ENCODE results near the gene CHP2.
A peak's percentile ranks its signal among the peaks of the same experiment; 100 is the strongest.
"Not testable (repeated sequence)": the region's sequence is repeated elsewhere in the genome, so short reads cannot be mapped to it uniquely, and the experiment has no call there.

CHP2 gene

DNA sequence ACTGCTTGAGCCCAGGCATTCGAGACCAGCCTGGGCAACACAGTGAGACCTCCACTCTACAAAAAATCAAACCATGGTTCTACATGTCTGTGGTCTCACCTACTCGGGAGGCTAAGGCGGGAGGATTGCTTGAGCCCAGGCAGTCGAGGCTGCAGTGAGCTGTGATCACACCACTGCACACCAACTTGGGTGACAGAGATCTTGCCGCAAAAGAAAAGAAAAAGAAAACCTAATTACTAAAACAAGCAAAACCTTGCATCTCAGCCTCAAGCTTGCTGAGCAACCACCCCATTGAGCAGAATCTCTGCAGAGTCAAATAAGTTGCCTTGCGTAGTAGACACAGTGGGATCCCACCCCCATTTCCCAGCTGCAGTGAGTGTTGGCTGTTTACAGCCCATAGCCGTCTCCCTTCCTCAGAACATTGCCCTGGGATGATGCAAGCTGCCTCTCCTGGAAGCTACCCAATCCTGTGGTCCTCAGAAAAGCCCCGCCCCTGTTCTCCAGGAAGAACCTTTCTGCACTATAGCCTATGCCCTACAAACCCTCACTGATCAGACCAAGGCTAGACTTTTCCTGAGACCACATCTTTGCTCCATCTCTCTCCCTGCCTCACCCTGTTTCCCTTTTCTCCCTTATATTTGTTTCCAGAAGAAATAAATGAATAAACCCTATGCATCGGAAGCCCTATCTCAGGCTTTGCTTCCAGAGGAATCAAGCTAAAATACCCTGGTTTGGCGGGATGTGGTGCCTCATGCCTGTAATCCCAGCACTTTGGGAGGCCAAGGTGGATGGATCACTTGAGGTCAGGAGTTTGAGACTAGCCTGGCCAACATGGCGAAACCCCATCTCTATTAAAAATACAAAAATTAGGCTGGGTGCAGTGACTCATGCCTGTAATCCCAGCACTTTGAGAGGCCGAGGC lies 25.1 kb upstream of the CHP2 start:
- Mint-ChIP-seq H3K4me3 (no peak overlapping the region), H3K36me3 (no peaks in the 10 kb centered on the region), H3K27me3 (peaks cover 11% of the 10 kb centered on the region), H3K27ac (no peak overlapping the region), H3K4me1 (peaks cover 8% of the 10 kb centered on the region), H3K9me3 (no peaks in the 10 kb centered on the region)
- no peak for ATAC-seq

DNA sequence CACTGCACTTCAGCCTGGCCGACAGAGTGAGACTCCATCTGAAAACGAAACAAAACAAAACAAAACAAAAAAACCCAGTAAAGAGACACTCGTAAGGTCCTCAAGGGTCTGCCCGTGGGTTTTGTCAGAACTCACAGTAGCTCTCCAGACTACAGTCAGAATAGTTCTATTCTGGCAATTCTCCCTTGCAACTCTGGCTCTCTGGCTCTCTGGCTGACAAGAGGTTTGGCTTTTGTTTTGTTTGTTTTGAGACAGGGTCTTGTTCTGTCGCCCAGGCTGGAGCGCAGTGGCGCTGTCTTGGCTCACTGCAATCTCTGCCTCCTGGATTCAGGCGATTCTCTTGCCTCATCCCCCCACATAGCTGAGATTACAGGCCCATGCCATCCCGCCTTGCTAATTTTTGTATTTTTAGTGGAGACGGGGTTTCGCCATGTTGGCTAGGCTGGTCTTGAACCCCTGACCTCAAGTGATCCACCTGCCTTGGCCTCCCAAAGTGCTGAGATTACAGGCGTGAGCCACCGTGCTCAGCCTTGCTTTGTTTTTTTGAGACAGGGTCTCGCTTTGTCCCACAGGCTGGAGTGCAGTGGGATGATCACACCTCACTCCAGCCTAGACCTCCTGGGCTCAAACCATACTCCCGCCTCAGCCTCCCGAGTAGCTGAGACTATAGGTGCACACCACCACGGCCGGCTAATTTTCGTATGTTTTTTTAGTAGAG lies 20.5 kb upstream of the CHP2 start:
- H3K4me1 Mint-ChIP-seq: peaks cover 7% of the 10 kb centered on the region

GRCh38 chr16:23737423-23738028 lies 17.3 kb upstream of the CHP2 start:
- H3K27me3 Mint-ChIP-seq: peaks cover 12% of the 10 kb centered on the region
- H3K4me1 Mint-ChIP-seq, ATAC-seq, H3K4me3 Mint-ChIP-seq, H3K27ac Mint-ChIP-seq, H3K9me3 Mint-ChIP-seq, H3K36me3 Mint-ChIP-seq: not testable (repeated sequence)

More for the DNA sequence above, 20.5 kb upstream of the CHP2 start:
- H3K36me3 Mint-ChIP-seq: no peaks in the 10 kb centered on the region
- peaks cover 11% of the 10 kb centered on the region for H3K27me3 Mint-ChIP-seq
- peak overlapping the region; percentile 77 for H3K27ac Mint-ChIP-seq
- no peak overlapping the region for H3K4me3 Mint-ChIP-seq
- H3K9me3 Mint-ChIP-seq: no peaks in the 10 kb centered on the region
- no peak for ATAC-seq

DNA sequence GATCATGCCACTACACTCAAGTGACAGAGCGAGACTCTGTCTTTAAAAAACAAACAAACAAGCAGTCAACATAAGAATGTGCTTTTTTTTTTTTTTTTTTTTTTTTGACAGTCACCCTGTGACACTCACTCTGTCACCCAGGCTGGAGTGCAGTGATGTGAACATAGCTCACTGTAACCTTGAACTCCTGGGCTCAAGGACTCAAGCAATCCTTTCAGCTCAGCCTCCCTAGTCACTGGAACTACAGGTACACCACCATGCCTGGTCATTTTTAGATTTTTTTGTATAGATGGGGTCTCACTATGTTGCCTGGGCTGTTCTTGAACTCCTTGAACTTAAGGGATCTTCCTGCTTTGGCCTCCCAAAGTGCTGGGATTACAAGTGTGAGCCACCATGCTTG lies 15.3 kb upstream of the CHP2 start:
- ATAC-seq: no peak
- Mint-ChIP-seq H3K4me3 (no peak overlapping the region), H3K9me3 (no peaks in the 10 kb centered on the region), H3K27ac (no peak overlapping the region), H3K27me3 (peaks cover 31% of the 10 kb centered on the region), H3K36me3 (no peaks in the 10 kb centered on the region), H3K4me1 (peaks cover 7% of the 10 kb centered on the region)

DNA sequence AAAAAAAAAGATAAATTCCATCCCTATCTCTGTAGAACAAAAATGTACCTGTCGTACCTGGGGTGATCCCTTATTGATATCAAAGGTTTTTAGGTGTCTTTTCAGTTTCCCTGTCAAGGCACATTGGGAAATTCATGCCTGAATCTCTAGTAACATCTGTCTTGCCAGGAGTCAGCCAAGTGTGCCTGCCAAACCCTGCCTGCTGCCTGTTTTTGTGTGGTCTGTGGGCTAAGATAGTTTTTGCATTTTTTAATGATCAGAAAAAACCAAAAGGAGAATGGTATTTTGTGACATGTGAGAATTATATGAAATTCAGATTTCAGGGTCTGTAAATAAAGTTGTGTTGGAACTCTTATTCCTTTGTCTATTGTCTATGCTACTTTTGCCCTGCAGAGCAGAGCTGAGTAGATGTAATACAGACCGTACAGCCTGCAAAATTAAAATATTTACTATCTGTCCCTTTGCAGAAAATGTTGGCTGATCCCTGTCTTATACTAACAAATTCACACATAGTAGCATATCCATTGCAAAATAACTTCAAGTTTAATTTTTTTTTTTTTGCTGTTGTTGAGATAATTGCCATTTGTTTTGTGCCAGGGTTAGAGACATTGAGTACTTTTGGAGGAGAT lies 13.0 kb upstream of the CHP2 start:
- peaks cover 4% of the 10 kb centered on the region for H3K9me3 Mint-ChIP-seq
- no peaks in the 10 kb centered on the region for H3K4me1 Mint-ChIP-seq
- H3K27me3 Mint-ChIP-seq: peaks cover 51% of the 10 kb centered on the region
- ATAC-seq: no peak
- H3K4me3 Mint-ChIP-seq: no peak overlapping the region
- no peaks in the 10 kb centered on the region for H3K36me3 Mint-ChIP-seq
- H3K27ac Mint-ChIP-seq: no peak overlapping the region

- Mint-ChIP-seq H3K9me3 (peaks cover 8% of the 10 kb centered on the region), H3K36me3 (no peaks in the 10 kb centered on the region), H3K27ac (no peak overlapping the region), H3K27me3 (peaks cover 58% of the 10 kb centered on the region), H3K4me1 (no peaks in the 10 kb centered on the region), H3K4me3 (no peak overlapping the region)
- no peak for ATAC-seq
These were observed 12.1 kb upstream of the CHP2 start for GRCh38 chr16:23742766-23743165.

- H3K27ac Mint-ChIP-seq: no peak overlapping the region
- ATAC-seq: no peak
- peaks cover 8% of the 10 kb centered on the region for H3K9me3 Mint-ChIP-seq
- H3K4me1 Mint-ChIP-seq: no peaks in the 10 kb centered on the region
- no peak overlapping the region for H3K4me3 Mint-ChIP-seq
- H3K36me3 Mint-ChIP-seq: no peaks in the 10 kb centered on the region
- peaks cover 58% of the 10 kb centered on the region for H3K27me3 Mint-ChIP-seq
These were observed 9.6 kb upstream of the CHP2 start for GRCh38 chr16:23745263-23745662.

GRCh38 chr16:23748630-23749029 lies 6.2 kb upstream of the CHP2 start:
- Mint-ChIP-seq H3K27ac (no peak overlapping the region), H3K4me3 (no peak overlapping the region), H3K36me3 (no peaks in the 10 kb centered on the region), H3K4me1 (no peaks in the 10 kb centered on the region), H3K27me3 (peaks cover 47% of the 10 kb centered on the region), H3K9me3 (peaks cover 8% of the 10 kb centered on the region)
- no peak for ATAC-seq

- peaks cover 44% of the 10 kb centered on the region for H3K27me3 Mint-ChIP-seq
These were observed 3.8 kb upstream of the CHP2 start for GRCh38 chr16:23751053-23751452.

DNA sequence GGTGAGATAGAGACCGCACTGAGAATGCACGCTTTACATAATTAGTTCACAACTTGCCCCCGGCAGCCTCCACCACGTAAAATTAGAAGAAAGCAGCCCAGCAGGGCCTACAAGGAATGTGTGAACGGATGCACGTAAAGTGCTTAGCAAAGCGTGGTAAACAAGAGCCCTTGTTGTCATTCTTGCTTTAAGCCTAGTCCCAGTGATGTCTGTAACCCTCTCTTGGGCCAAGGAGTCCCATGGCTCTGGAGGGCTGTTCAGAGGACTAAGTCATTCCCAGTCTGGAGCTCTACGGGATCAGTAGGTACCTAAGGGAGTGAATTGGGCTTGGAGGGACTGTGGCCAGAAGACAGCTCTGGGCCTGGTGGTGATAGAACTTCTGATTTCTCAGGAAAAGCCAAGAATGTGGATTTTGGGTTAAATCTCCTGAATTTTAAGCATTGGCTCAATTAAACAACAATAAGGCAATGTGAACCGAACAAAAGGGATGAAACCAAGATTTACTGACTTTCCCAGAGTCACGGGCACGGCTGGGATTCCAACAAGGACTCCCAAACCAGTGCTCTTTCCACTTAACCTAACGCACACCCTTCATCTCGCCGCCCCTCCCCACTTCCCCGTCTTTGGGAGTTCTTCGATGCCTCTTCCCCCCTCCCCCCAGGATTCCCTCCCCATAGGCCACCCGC lies 775 bp upstream of the CHP2 start:
- peaks cover 55% of the 10 kb centered on the region for H3K27me3 Mint-ChIP-seq
- no peaks in the 10 kb centered on the region for H3K36me3 Mint-ChIP-seq
- ATAC-seq: no peak
- peak overlapping the region; percentile 58 for H3K4me3 Mint-ChIP-seq
- H3K27ac Mint-ChIP-seq: no peak overlapping the region
- H3K4me1 Mint-ChIP-seq: no peaks in the 10 kb centered on the region
- no peaks in the 10 kb centered on the region for H3K9me3 Mint-ChIP-seq

More at GRCh38 chr16:23751053-23751452, 3.8 kb upstream of the CHP2 start:
- not testable (repeated sequence) for H3K27ac Mint-ChIP-seq, H3K4me3 Mint-ChIP-seq, ATAC-seq, H3K9me3 Mint-ChIP-seq, H3K4me1 Mint-ChIP-seq, H3K36me3 Mint-ChIP-seq

- peaks cover 61% of the 10 kb centered on the region for H3K27me3 Mint-ChIP-seq
- no peaks in the 10 kb centered on the region for H3K9me3 Mint-ChIP-seq
- H3K4me3 Mint-ChIP-seq: peak overlapping the region; percentile 58
- H3K4me1 Mint-ChIP-seq: peaks cover 5% of the 10 kb centered on the region
- no peak for ATAC-seq
- H3K27ac Mint-ChIP-seq: no peak overlapping the region
- no peaks in the 10 kb centered on the region for H3K36me3 Mint-ChIP-seq
These were observed 621 bp downstream of the CHP2 start for GRCh38 chr16:23755484-23755809.

GRCh38 chr16:23757116-23757515 lies 2.3 kb downstream of the CHP2 start:
- no peak overlapping the region for H3K27ac Mint-ChIP-seq
- H3K4me1 Mint-ChIP-seq: peaks cover 6% of the 10 kb centered on the region
- H3K4me3 Mint-ChIP-seq: no peak overlapping the region
- H3K27me3 Mint-ChIP-seq: peaks cover 63% of the 10 kb centered on the region
- no peaks in the 10 kb centered on the region for H3K36me3 Mint-ChIP-seq
- ATAC-seq: no peak
- H3K9me3 Mint-ChIP-seq: no peaks in the 10 kb centered on the region

GRCh38 chr16:23757937-23758619 lies 3.3 kb downstream of the CHP2 start:
- H3K27ac Mint-ChIP-seq: no peak overlapping the region
- H3K4me1 Mint-ChIP-seq: peaks cover 6% of the 10 kb centered on the region
- H3K36me3 Mint-ChIP-seq: no peaks in the 10 kb centered on the region
- peaks cover 62% of the 10 kb centered on the region for H3K27me3 Mint-ChIP-seq
- no peak overlapping the region for H3K4me3 Mint-ChIP-seq
- no peaks in the 10 kb centered on the region for H3K9me3 Mint-ChIP-seq
- ATAC-seq: no peak

DNA sequence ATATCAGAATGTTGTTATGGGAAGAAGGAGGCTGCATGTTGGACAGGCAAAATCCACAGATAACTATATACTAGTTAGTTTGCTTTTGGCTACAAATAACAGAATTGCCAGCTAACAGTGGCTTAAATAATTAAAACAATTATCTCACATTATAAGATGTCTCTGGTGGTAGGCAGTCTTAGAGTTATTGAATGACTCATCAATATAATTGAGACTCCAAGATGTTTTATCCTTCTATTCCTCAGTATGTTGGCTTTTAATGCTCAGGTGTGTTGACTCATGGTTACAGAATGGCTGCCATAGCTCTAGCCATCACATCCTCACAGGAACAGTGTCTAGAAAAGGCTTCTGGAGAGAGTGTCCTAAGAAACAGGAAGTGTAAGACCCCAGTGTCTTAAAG lies 11.1 kb downstream of the CHP2 start:
- H3K4me3 Mint-ChIP-seq: no peak overlapping the region
- H3K36me3 Mint-ChIP-seq: no peaks in the 10 kb centered on the region
- H3K9me3 Mint-ChIP-seq: peaks cover 3% of the 10 kb centered on the region
- peaks cover 9% of the 10 kb centered on the region for H3K27me3 Mint-ChIP-seq
- H3K27ac Mint-ChIP-seq: no peak overlapping the region
- no peak for ATAC-seq
- no peaks in the 10 kb centered on the region for H3K4me1 Mint-ChIP-seq

Measured in stimulated activated memory B cell treated with anti-CD40 and anti-IgM and Interleukin-4, amounts not matched to agents 10 μg/mL and 1 μg/mL and 100 μg/mL, for 72 hours (primary cell).